H1 (cell line): ENCODE results near the gene GTF2A2. TPM values are rescaled to one million over a fixed set of nuclear protein-coding genes. Genes with fewer than 3 reads are reported as not detected.

ENCODE experiments used
- CTCF ChIA-PET: fragments of 300-600 bp; sonication (Branson Sonifier 250); formaldehyde crosslinking; loops from one replicate; lab custom pipeline; 2021; ENCODE audit not compliant: partially characterized antibody; lab: Charles Lee
- POLR2A ChIA-PET: fragments of 300-600 bp; sonication (Branson Sonifier 250); formaldehyde crosslinking; loops from one replicate; lab custom pipeline; 2021; ENCODE audit warnings: inconsistent platforms; ENCODE audit not compliant: partially characterized antibody; lab: Charles Lee
- DNase-seq, 2 experiments: peaks; one replicate each; pipeline versions ENCODE4 v3.0.0 to v3.0.0-alpha.2; 2010 to 2022; ENCODE audit warnings: low spot score in 2 of 2, low read depth in 1 of 2, mixed read lengths in 1 of 2
- FAIRE-seq: peaks from 2 replicates; lab custom pipeline; 2011; peaks lifted over from hg19 to GRCh38; lab: Jason Lieb, UNC
- H2AFZ ChIP-seq: 2 replicates; pipeline ENCODE4 v1.8.1; 2012; ENCODE audit warnings: low read length, inconsistent platforms
- H2AK5ac ChIP-seq: 2 replicates; pipeline ENCODE4 v1.6.1; 2013; ENCODE audit warnings: low read depth, low read length
- H2BK120ac ChIP-seq: replicated peaks from 2 replicates; pipeline ENCODE3; 2013; ENCODE audit warnings: low read depth, low read length, inconsistent platforms
- H2BK12ac ChIP-seq: 2 replicates; pipeline ENCODE4 v1.6.1; 2013; ENCODE audit warnings: low read depth, low read length
- H2BK15ac ChIP-seq: 2 replicates; pipeline ENCODE4 v1.6.1; 2013; ENCODE audit warnings: low read length
- H2BK20ac ChIP-seq: 2 replicates; pipeline ENCODE4 v1.6.1; 2013; ENCODE audit warnings: low read length
- H2BK5ac ChIP-seq: 2 replicates; pipeline ENCODE4 v1.6.1; 2013; ENCODE audit warnings: low read depth, low read length
- H3K14ac ChIP-seq: 2 replicates; pipeline ENCODE4 v1.6.1; 2013; ENCODE audit warnings: inconsistent platforms; ENCODE audit not compliant: insufficient read length
- H3K18ac ChIP-seq: 2 replicates; pipeline ENCODE4 v1.6.1; 2013; ENCODE audit warnings: low read length; ENCODE audit errors: extremely low read depth
- H3K23ac ChIP-seq: 2 replicates; pipeline ENCODE4 v1.6.1; 2013; ENCODE audit warnings: inconsistent platforms; ENCODE audit not compliant: insufficient read length
- H3K23me2 ChIP-seq: 2 replicates; pipeline ENCODE4 v1.6.1; 2013; ENCODE audit warnings: low read depth, low read length
- H3K27ac ChIP-seq: 2 replicates; pipeline ENCODE4 v1.6.1; 2011; ENCODE audit warnings: low read depth, low read length, inconsistent platforms
- H3K27me3 ChIP-seq, 4 experiments: replicated peaks in 1 of 4; 1 replicate in 1 of 4; 2 replicates in 3 of 4; pipeline versions ENCODE4 v1.6.1 to v1.8.1; 2011 to 2013; ENCODE audit warnings: low read length in 3 of 4, mild to moderate bottlenecking in 3 of 4, inconsistent platforms in 2 of 4, mixed read lengths in 2 of 4, moderate library complexity in 1 of 4; ENCODE audit not compliant: control insufficient read depth in 3 of 4, insufficient read depth in 3 of 4; ENCODE audit errors: extremely low read depth in 1 of 4
- H3K36me3 ChIP-seq, 4 experiments: 2 replicates each; pipeline versions ENCODE4 v1.6.1 to v1.8.1; 2011 to 2013; ENCODE audit warnings: mild to moderate bottlenecking in 4 of 4, low read length in 3 of 4, moderate library complexity in 2 of 4, control low read depth in 1 of 4, inconsistent platforms in 1 of 4; ENCODE audit not compliant: insufficient read depth in 4 of 4, control insufficient read depth in 2 of 4
- H3K4ac ChIP-seq: replicated peaks from 2 replicates; pipeline ENCODE3; 2013; ENCODE audit warnings: low read length, low read depth, mixed read lengths, inconsistent platforms; ENCODE audit not compliant: insufficient read length
- H3K4me1 ChIP-seq, 4 experiments: replicated peaks in 1 of 4; 1 replicate in 1 of 4; 2 replicates in 3 of 4; pipeline versions ENCODE4 v1.6.1 to v1.8.1; 2011 to 2013; ENCODE audit warnings: low read length in 3 of 4, inconsistent platforms in 2 of 4, mixed read lengths in 1 of 4; ENCODE audit not compliant: insufficient read depth in 4 of 4, control insufficient read depth in 3 of 4
- H3K4me2 ChIP-seq, 2 experiments: 2 replicates each; pipeline versions ENCODE4 v1.6.1 to v1.8.1; 2011 to 2013; ENCODE audit warnings: low read depth in 2 of 2, low read length in 2 of 2, control low read depth in 1 of 2, inconsistent platforms in 1 of 2, mild to moderate bottlenecking in 1 of 2; ENCODE audit not compliant: insufficient read depth in 1 of 2
- H3K4me3 ChIP-seq, 4 experiments: fragments of 200-600, 300-600 bp in 1 of 4; sonication (generic), shearing (Covaris generic), sonication (Bioruptor Twin) in 1 of 4; 2 replicates each; pipeline versions ENCODE4 v1.5.1 to v1.8.1; 2011 to 2016; ENCODE audit warnings: low read length in 4 of 4, low read depth in 3 of 4, control low read depth in 2 of 4, inconsistent platforms in 2 of 4, mild to moderate bottlenecking in 2 of 4, mixed read lengths in 1 of 4, moderate library complexity in 1 of 4; ENCODE audit not compliant: insufficient read depth in 2 of 4; ENCODE audit errors: extremely low read depth in 1 of 4
- H3K56ac ChIP-seq: replicated peaks from 2 replicates; pipeline ENCODE3; 2013; ENCODE audit warnings: low read depth, mild to moderate bottlenecking, mixed read lengths, low read length, inconsistent platforms; ENCODE audit not compliant: insufficient read length
- H3K79me1 ChIP-seq: 2 replicates; pipeline ENCODE4 v1.6.1; 2013; ENCODE audit warnings: low read depth, low read length, control low read depth
- H3K79me2 ChIP-seq, 2 experiments: 2 replicates each; pipeline versions ENCODE4 v1.6.1 to v1.8.1; 2012 to 2013; ENCODE audit warnings: low read length in 2 of 2, mild to moderate bottlenecking in 2 of 2, inconsistent platforms in 1 of 2; ENCODE audit not compliant: insufficient read depth in 2 of 2, control insufficient read depth in 1 of 2
- H3K9ac ChIP-seq, 4 experiments: replicated peaks in 1 of 4; 1 replicate in 1 of 4; 2 replicates in 3 of 4; pipeline versions ENCODE4 v1.6.1 to v1.8.1; 2011 to 2013; ENCODE audit warnings: low read depth in 3 of 4, low read length in 3 of 4, control low read depth in 2 of 4, mild to moderate bottlenecking in 2 of 4, moderate library complexity in 2 of 4, inconsistent platforms in 1 of 4; ENCODE audit errors: extremely low read depth in 1 of 4
- H3K9me3 ChIP-seq, 2 experiments: 2 replicates each; pipeline versions ENCODE4 v1.6.1 to v1.8.1; 2012 to 2013; ENCODE audit warnings: mild to moderate bottlenecking in 2 of 2, moderate library complexity in 2 of 2, control low read depth in 1 of 2, inconsistent platforms in 1 of 2, low read depth in 1 of 2, low read length in 1 of 2, mixed read lengths in 1 of 2; ENCODE audit not compliant: insufficient read depth in 2 of 2
- H4K20me1 ChIP-seq, 2 experiments: replicated peaks in 1 of 2; 2 replicates each; pipeline versions ENCODE3 to v1.8.1; 2011 to 2013; ENCODE audit warnings: inconsistent platforms in 2 of 2, low read length in 2 of 2, mild to moderate bottlenecking in 1 of 2; ENCODE audit not compliant: insufficient read depth in 2 of 2, control insufficient read depth in 1 of 2
- H4K5ac ChIP-seq: 2 replicates; pipeline ENCODE4 v1.6.1; 2013; ENCODE audit warnings: low read length, low read depth, mixed read lengths, inconsistent platforms; ENCODE audit not compliant: insufficient read length
- H4K8ac ChIP-seq: 2 replicates; pipeline ENCODE4 v1.8.0; 2013; ENCODE audit warnings: mild to moderate bottlenecking, moderate library complexity, low read length, inconsistent platforms; ENCODE audit not compliant: insufficient read depth; ENCODE audit errors: extremely low read depth
- H4K91ac ChIP-seq: replicated peaks from 2 replicates; pipeline ENCODE3; 2013; ENCODE audit warnings: low read length, mixed read lengths, inconsistent platforms; ENCODE audit not compliant: insufficient read length
- JUND ChIP-seq: IDR thresholded peaks from 2 replicates; pipeline ENCODE4 v1.6.1; 2011; ENCODE audit warnings: mild to moderate bottlenecking, improper control_type of control experiment, low read length
- WGBS, 2 experiments: shearing (Covaris generic) in 1 of 2; methylation state at CpG; one replicate each; pipeline versions ENCODE4 v1.1.6 to v1.1.7; 2013 to 2015; ENCODE audit warnings: low lambda C conversion rate in 2 of 2, mixed read lengths in 2 of 2, inconsistent platforms in 1 of 2, low coverage in 1 of 2, missing lambda C conversion rate in 1 of 2; ENCODE audit not compliant: insufficient replicate concordance in 2 of 2, insufficient coverage in 1 of 2, insufficient read length in 1 of 2; ENCODE audit errors: extremely low coverage in 1 of 2, missing lambda C conversion rate in 1 of 2; 5-methylcytosine and 5-hydroxymethylcytosine counted together
- polyA plus RNA-seq, 7 experiments: library from polyadenylated mRNA; depleted of rRNA in 3 of 7; stranded (reverse) in 5 of 7; unstranded in 2 of 7; fragments of >200 nt in 5 of 7; fragments of 200-250 nt in 2 of 7; gene quantifications; 1 replicate in 5 of 7; 2 replicates in 1 of 7; 4 replicates in 1 of 7; pipeline versions ENCODE4 v1.2.1 to v1.2.3, GENCODE V29; 2011 to 2013; ENCODE audit warnings: missing spikeins in 2 of 7, mixed read lengths in 2 of 7
- total RNA-seq: library from RNA; stranded (reverse); fragmentation: NEBNext Ultra II Directional; extraction: Animal tissue kit (Norgen Biotek cat#: 25700); gene quantifications from 2 replicates; pipeline ENCODE4 v1.2.1, GENCODE V29; 2021

GTF2A2 gene
- total and polyA plus RNA-seq, 2 of the 8 experiments (the other 6 are each of a cell fraction or from before 2014, with no cell fraction given), result 52.2 to 161 TPM

GRCh38 chr15:59594493-59594942, 62.8 kb downstream of the GTF2A2 start:
- no peak overlapping the region for H2BK15ac ChIP-seq
- H3K4me3 ChIP-seq, result no peak overlapping the region
- no peak overlapping the region for H3K27ac ChIP-seq
- no peak overlapping the region for H2AK5ac ChIP-seq
- no peak overlapping the region for H3K9ac ChIP-seq
- no peaks in the 10 kb centered on the region for H3K27me3 ChIP-seq
- H3K56ac ChIP-seq, result no peak overlapping the region
- TF ChIP-seq JUND, result no peak
- H4K8ac ChIP-seq, result no peak overlapping the region
- ChIA-PET CTCF (interaction anchor here (0.7 to 3.4 kb wide), 8 partner anchors 11 to 61 kb away, joined by 3 to 13 read pairs (median 5); no protein-coding TSS in a partner anchor), POLR2A (no interaction called here)
- no peak overlapping the region for H3K4me2 ChIP-seq
- 85% methylated on average over 3 of the region's 3 CpGs; no CpG with 5 or more reads in 1 of the 2 experiments for WGBS, 2 experiments
- H4K91ac ChIP-seq, result no peak overlapping the region
- H3K36me3 ChIP-seq, result no peaks in the 10 kb centered on the region
- no peaks in the 10 kb centered on the region for H3K79me1 ChIP-seq
- H3K4me1 ChIP-seq, result no peaks in the 10 kb centered on the region
- H3K14ac ChIP-seq, result no peak overlapping the region
- H3K79me2 ChIP-seq, result no peaks in the 10 kb centered on the region
- H2AFZ ChIP-seq, result no peak overlapping the region
- H2BK5ac ChIP-seq, result no peak overlapping the region
- H4K5ac ChIP-seq, result no peak overlapping the region
- no peak for DNase-seq
- no peak overlapping the region for H3K23ac ChIP-seq
- H2BK12ac ChIP-seq, result no peak overlapping the region
- H3K9me3 ChIP-seq, result no peaks in the 10 kb centered on the region
- no peak overlapping the region for H2BK20ac ChIP-seq
- H3K23me2 ChIP-seq, result no peaks in the 10 kb centered on the region
- no peak overlapping the region for H3K4ac ChIP-seq
- no peak overlapping the region for H2BK120ac ChIP-seq
- H4K20me1 ChIP-seq, result no peaks in the 10 kb centered on the region
- no peak overlapping the region for H3K18ac ChIP-seq
- no peak for FAIRE-seq
